NCI-H1694 treated with DMSO at 0.1 percent for 48 hours (cell line): ENCODE measurements around the gene ULBP2.
"Not testable (repeated sequence)": the region's sequence is repeated elsewhere in the genome, so short reads cannot be mapped to it uniquely, and the experiment has no call there.

Source experiments
- DNase-seq: peaks from one replicate; lab custom pipeline; 2025; lab: John Stamatoyannopoulos, UW

ULBP2 gene

DNA sequence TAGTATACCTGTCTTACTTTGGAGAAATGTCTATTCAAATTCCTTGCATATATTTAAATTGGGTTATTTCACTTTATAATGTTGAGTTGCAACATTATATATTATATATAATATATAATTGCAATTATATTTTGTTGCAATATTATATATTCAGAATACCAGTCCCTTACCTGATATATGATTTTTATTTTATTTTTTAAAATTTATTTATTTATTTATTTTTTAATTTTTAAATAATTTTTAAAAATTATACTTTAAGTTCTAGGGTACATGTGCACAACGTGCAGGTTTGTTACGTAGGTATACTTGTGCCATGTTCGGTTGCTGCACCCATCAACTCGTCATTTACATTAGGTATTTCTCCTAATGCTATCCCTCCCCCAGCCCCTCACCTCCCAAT is 14.8 kb upstream of the ULBP2 start:
- DNase-seq, result not testable (repeated sequence)

GRCh38 chr6:149929422-149929821 is 12.4 kb upstream of the ULBP2 start:
- no peak for DNase-seq

DNA sequence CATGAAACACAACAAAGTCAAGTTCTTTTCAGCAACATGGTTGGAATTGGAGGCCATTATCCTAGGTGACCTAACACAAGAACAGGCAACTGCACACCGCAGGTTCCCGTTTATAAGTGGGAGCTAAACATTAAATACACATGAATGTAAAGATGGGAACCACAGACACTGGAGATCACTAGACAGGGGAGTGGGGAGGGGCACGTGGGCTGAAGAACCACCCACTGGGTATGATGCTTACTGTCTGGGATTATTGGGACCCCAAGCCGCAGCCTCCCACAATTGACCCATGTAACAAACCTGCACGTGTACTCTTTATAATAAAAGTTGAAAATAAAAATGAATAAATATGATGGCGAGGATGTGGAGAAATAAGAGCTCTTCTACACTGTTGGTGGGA is 10.3 kb upstream of the ULBP2 start:
- DNase-seq, result no peak

DNA sequence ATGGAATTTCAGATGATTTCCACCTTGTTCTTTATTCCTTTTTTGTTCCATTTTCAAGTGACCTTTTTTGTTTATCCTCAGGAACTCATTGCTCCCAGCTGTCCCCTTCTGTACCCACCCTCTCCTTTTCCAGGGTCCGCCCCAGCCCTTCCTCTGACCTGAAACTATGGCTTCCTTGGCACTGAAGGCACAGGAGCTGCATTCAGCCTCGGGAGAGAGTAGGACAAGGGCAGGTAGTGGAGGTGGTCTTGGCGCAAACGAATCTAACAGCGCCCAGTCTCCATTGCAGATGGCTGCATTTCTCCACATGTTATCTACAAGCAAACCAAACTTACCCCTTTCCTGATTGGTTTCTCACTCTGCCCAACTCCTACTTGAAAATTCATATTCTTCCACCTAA is 8.8 kb upstream of the ULBP2 start:
- DNase-seq, result no peak

GRCh38 chr6:149933461-149933860 is 8.4 kb upstream of the ULBP2 start:
- DNase-seq, result no peak

GRCh38 chr6:149934249-149935156 is 7.3 kb upstream of the ULBP2 start:
- peak; percentile 30 for DNase-seq

- DNase-seq, result no peak
These were observed 6.6 kb upstream of the ULBP2 start for GRCh38 chr6:149935246-149935645.

- no peak for DNase-seq
These were observed 6.1 kb upstream of the ULBP2 start for GRCh38 chr6:149935668-149936067.

GRCh38 chr6:149936743-149937142 is 5.1 kb upstream of the ULBP2 start:
- DNase-seq, result no peak

GRCh38 chr6:149938013-149938570 is 3.7 kb upstream of the ULBP2 start:
- not testable (repeated sequence) for DNase-seq

DNA sequence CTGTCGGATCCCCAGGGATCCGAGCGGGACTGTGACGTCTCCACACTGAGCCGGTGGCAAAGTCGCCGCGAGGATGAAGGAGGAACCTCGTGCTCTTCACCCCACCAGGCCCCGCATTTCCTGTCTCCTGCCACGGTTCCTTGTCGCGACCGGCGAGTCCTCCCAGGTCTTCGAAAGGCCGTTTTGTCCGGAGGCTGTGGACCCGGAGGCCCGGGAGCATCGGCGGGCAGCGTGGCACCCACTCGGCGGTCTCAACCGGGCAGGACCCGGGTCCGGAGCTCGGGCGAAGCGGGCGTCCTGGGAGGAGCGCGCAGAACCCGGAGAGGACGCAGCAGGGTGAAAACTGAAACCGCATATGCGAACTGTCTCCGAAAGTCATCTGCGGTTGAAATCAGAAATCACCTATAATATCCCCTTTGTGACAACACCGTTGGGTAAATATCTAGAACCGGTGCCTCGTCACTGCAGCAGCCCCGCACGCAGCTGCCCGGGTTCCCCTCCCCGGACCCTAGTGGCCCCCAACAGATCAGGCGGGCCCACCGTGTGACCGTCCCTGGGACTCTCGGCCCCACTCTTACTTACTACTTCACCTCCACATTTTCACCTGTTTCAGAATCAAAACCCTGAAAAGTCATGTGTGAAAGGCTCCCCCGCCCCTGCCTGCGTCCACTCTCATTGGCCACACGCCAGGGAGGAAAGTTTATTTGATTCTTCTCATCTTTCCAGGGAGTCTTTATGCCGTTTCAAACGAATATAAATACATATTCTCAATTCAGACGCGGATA is 3.1 kb upstream of the ULBP2 start:
- no peak for DNase-seq

DNA sequence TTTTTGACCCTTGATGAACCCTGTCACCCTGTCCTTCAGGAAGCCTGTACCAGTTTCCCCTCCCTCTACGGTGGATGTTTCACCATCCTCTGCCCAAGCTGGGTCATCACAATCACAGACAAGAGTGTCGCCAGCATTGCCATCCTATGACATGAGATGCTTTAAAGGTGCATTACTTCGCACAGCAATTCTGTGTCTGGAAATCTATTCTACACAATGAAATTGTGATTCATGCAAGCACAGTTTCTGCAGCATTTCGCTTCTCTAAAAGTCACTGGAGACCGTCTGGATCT is 2.5 kb upstream of the ULBP2 start:
- DNase-seq, result no peak

DNA sequence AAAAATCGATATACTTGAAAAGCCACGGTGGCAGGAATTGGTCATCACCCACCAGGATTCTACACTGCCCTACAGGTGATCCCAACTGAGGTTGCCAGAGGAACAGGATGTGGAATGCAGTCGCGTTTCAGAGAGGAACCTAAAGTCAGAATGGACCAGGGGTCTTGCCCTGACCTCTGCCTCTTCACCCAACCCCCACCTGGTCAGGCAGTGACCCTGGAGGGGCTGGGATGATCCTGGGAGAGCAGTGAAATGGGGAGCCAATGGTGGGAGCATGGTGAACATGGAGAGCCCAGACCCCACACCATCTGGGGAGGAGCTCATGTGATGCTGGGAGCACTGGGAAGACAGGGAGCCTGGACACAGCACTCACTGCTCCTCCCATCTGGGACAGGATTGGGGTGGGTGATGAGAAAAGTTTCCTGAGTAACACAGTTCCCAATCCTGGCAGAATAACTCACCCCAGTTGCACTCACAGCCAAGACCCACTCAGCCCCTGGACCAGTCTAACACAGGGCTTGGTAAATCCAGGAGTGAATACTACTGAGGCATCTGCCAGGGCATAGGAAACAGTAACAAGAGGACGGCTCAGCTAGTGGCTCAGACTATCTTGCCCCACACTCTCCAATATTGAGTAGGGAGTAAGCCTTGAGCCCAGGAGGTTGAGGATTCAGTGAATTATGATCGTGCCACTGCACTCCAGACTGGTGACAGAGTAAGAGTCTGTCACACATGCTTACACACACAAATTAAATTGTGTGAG is 1.7 kb upstream of the ULBP2 start:
- DNase-seq, result no peak

- DNase-seq, result no peak
These were observed 1.2 kb upstream of the ULBP2 start for GRCh38 chr6:149940672-149940982.

- no peak for DNase-seq
These were observed 631 bp downstream of the ULBP2 start for GRCh38 chr6:149942461-149942829.

DNA sequence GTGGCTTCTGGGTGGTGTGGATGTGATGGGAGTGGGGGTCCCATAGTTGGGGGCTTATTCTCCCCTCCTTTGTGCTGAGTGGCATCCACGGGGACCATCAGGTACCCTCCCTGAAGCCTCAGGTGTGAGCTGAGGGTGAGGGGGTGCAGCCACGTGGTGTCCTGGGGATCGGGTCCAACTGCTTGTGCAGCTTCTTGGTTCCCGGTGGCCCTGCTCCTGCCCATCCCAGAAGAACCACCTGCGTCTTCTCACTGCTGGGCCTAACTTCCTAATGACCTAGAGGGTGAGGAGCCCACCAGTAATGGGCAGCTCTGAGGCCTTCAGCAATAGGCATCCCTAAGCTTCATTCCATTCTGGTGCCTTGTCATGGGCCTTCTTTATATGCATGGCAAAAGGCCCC is 1.5 kb downstream of the ULBP2 start:
- DNase-seq, result not testable (repeated sequence)

- DNase-seq, result not testable (repeated sequence)
These were observed 3.5 kb downstream of the ULBP2 start for GRCh38 chr6:149945276-149945675.

GRCh38 chr6:149946631-149947030 is 4.8 kb downstream of the ULBP2 start:
- not testable (repeated sequence) for DNase-seq

DNA sequence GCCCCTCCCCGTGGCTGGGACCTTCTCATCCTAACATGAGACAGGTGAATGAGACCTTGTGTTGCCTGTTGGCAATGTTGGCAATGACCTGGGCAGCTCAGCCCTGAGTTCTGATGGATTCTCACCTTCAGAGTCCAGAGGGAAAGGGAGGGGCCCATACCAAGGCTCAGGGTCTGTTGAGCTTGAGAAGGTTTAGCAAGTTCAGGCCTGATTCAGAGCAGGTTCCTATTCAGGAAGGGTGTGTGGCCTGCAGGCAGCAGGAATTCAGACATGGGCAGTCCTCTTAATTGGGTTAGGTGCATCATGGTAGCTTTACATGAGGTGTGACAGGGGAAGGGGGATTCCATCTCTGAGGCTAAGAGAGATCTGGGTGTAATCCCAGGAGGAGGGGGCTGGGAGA is 5.7 kb downstream of the ULBP2 start:
- not testable (repeated sequence) for DNase-seq

DNA sequence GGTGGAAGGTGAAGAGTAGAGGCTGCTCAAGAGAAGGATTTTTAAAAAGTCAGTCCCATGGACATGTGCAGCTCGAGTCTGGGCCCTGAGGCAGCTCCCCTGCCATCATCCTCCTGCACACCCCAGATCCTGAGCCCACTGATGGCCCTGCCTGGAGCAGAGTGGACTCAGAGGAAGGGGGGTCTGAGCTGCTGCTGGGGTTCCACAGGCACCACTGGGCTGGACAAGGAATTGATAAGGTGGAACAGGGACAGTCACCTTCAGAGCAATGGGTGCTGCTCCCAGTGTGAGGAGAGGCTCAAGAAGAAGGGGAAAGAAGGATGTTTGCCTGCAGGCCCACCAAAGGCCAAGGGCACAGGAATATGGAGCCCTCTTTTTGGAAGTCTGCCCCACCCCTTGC is 6.2 kb downstream of the ULBP2 start:
- DNase-seq, result no peak

GRCh38 chr6:149948616-149949015 is 6.8 kb downstream of the ULBP2 start:
- DNase-seq, result no peak

DNA sequence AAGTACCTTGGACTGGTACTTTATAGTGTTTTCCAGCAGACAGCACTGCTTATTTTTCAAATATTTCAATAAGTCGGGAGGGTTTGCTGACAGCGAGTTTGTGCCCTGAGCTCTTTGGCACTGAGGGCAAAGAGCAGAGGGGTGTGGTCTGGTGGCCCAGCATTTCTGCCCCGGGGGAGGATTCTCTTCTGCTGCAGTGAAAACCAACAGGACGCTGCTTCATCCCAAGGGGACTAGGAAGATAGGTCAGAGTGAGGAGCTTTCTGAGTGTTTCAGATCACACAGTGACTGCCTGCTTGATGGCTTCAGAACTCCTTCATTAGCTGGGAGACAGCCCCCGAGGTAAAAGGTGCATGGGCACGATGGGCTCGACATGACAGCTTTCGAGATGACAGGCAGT is 8.6 kb downstream of the ULBP2 start:
- DNase-seq, result no peak

DNA sequence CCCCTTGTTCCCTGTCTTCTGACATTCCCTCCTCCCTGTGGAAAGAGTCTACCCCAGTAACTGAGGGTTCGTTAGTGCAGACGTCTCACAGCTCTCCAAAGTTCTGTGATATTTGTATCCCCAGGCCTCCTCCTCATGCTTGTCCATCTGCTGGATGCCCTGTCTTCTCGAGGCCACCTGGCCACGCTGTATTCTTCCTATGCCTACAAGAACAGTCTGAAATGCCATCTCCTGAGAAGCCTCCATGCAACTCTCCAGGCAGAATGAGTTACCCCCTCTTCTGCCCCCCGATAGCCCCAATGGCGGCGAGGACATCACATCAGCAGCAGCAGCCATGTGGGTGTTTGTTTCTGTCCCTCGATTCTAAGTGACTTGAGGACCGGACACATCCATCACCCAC is 9.3 kb downstream of the ULBP2 start:
- no peak for DNase-seq
